Body of pancreas (tissue), 4 donors: ENCODE data around the gene LRP2. TPM values are rescaled to one million over a fixed set of nuclear protein-coding genes. Genes with fewer than 3 reads are reported as not detected.

Source experiments
- ATAC-seq: fragments of 150-250 bp; one replicate; pipeline ENCODE4 v1.9.1; 2016
- DNase-seq, 4 donors: peaks; one replicate each; pipeline ENCODE4 v3.0.0-alpha.2; 2019
- H3K27ac ChIP-seq, 4 donors: fragments of 200-600 bp; sonication (generic); 1 replicate in 3 of 4; 2 replicates in 1 of 4; pipeline versions ENCODE4 v1.5.1 to v1.6.1; 2016 to 2019; ENCODE audit warnings: mild to moderate bottlenecking in 1 of 4, mixed read lengths in 1 of 4, moderate library complexity in 1 of 4
- H3K27me3 ChIP-seq, 2 donors: fragments of 200-600 bp; sonication (generic); one replicate each; pipeline ENCODE4 v1.6.0; 2016; ENCODE audit warnings: mild to moderate bottlenecking in 1 of 2
- H3K36me3 ChIP-seq, 2 donors: fragments of 200-600 bp; sonication (generic); replicated peaks in 1 of 2; 2 replicates each; pipeline ENCODE4 v1.5.1; 2016; ENCODE audit warnings: low read depth in 2 of 2; ENCODE audit not compliant: insufficient read depth in 1 of 2
- H3K4me1 ChIP-seq: fragments of 200-600 bp; sonication (generic); one replicate; pipeline ENCODE4 v1.6.0; 2016
- H3K4me3 ChIP-seq, 2 donors: fragments of 200-600 bp; sonication (generic); 1 replicate in 1 of 2; 2 replicates in 1 of 2; pipeline ENCODE4 v1.5.1; 2016 to 2019
- H3K9me3 ChIP-seq, 3 donors: fragments of 200-600 bp; sonication (generic); 1 replicate in 2 of 3; 2 replicates in 1 of 3; pipeline ENCODE4 v1.5.1; 2016
- CTCF ChIP-seq, 7 experiments: fragments of 450-650 bp in 4 of 7; fragments of 200-600 bp in 3 of 7; sonication (generic) in 3 of 7; IDR thresholded peaks; one replicate each; pipeline ENCODE4 v1.5.1; 2016 to 2019; ENCODE audit warnings: antibody characterized with exemption in 7 of 7
- POLR2A ChIP-seq, 3 donors: fragments of 450-650 bp; IDR thresholded peaks; one replicate each; pipeline ENCODE4 v1.6.1; 2016; ENCODE audit warnings: antibody characterized with exemption in 3 of 3, mild to moderate bottlenecking in 2 of 3
- WGBS, 2 donors: methylation state at CpG; one replicate each; pipeline ENCODE4 v1.1.5; 2017; 5-methylcytosine and 5-hydroxymethylcytosine counted together
- intact Hi-C: fragments of 100-400 bp; cut with DNase I; formaldehyde crosslinking; loops from one replicate; pipeline ENCODE4 v1.15.1; 2023
- total RNA-seq, 2 donors: library from RNA; depleted of rRNA; stranded (reverse); fragments of >200 nt; gene quantifications; one replicate each; pipeline ENCODE4 v1.1.0, GENCODE V29; 2016

Gene LRP2
- total RNA-seq, 2 donors from 2014 or later = under 0.01 TPM; not detected in 1

- intact Hi-C loops = no loop called here
- WGBS, 2 donors = 41 to 44% methylated on average over 2 of the region's 2 CpGs
These were observed 254.7 kb downstream of the LRP2 start for GRCh38 chr2:169107645-169108044.

GRCh38 chr2:169106563-169107545 is 255.5 kb downstream of the LRP2 start:
- Histone ChIP-seq H3K36me3 (no peaks in the 10 kb centered on the region), H3K27ac (no peak overlapping the region)
- no peak for ATAC-seq

More at GRCh38 chr2:169107645-169108044, 254.7 kb downstream of the LRP2 start:
- Histone ChIP-seq H3K9me3 (no peaks in the 10 kb centered on the region), H3K4me1 (peaks cover 6% of the 10 kb centered on the region), H3K27ac (no peak overlapping the region), H3K27me3 (no peaks in the 10 kb centered on the region), H3K36me3 (no peaks in the 10 kb centered on the region), H3K4me3 (no peak overlapping the region)
- no peak for TF ChIP-seq CTCF (IDR thresholded peaks at IDR 0.05)
- TF ChIP-seq POLR2A (IDR thresholded peaks at IDR 0.05) = no peak
- DNase-seq (no peak), ATAC-seq (no peak)

GRCh38 chr2:169106134-169106533 is 256.2 kb downstream of the LRP2 start:
- H3K4me3 ChIP-seq = no peak overlapping the region
- no peaks in the 10 kb centered on the region for H3K9me3 ChIP-seq
- H3K36me3 ChIP-seq = no peaks in the 10 kb centered on the region
- TF ChIP-seq POLR2A (IDR thresholded peaks at IDR 0.05) (no peak), CTCF (IDR thresholded peaks at IDR 0.05) (no peak)
- 65 to 76% methylated on average over 2 of the region's 2 CpGs for WGBS, 2 donors
- ATAC-seq (no peak), DNase-seq (no peak)
- intact Hi-C loops = no loop called here
- H3K4me1 ChIP-seq = peaks cover 6% of the 10 kb centered on the region
- no peak overlapping the region for H3K27ac ChIP-seq
- H3K27me3 ChIP-seq = no peaks in the 10 kb centered on the region

More at GRCh38 chr2:169106563-169107545, 255.5 kb downstream of the LRP2 start:
- WGBS, 2 donors = 67 to 70% methylated on average over 6 of the region's 6 CpGs
- intact Hi-C loops = no loop called here
- no peak for DNase-seq
- TF ChIP-seq CTCF (IDR thresholded peaks at IDR 0.05) = no peak
- no peak for TF ChIP-seq POLR2A (IDR thresholded peaks at IDR 0.05)
- no peaks in the 10 kb centered on the region for H3K9me3 ChIP-seq
- H3K27me3 ChIP-seq = no peaks in the 10 kb centered on the region
- no peak overlapping the region for H3K4me3 ChIP-seq
- peaks cover 6% of the 10 kb centered on the region for H3K4me1 ChIP-seq

GRCh38 chr2:169105476-169105875 is 256.9 kb downstream of the LRP2 start:
- H3K36me3 ChIP-seq = no peaks in the 10 kb centered on the region
- no peaks in the 10 kb centered on the region for H3K27me3 ChIP-seq
- H3K4me1 ChIP-seq = peaks cover 6% of the 10 kb centered on the region
- H3K4me3 ChIP-seq = no peak overlapping the region
- ATAC-seq (no peak), DNase-seq (no peak)
- 81 to 84% methylated on average over 1 of the region's 1 CpG for WGBS, 2 donors
- no peak overlapping the region for H3K27ac ChIP-seq
- no peaks in the 10 kb centered on the region for H3K9me3 ChIP-seq
- TF ChIP-seq POLR2A (IDR thresholded peaks at IDR 0.05) = no peak
- no peak for TF ChIP-seq CTCF (IDR thresholded peaks at IDR 0.05)
- intact Hi-C loops = no loop called here
